Kidney glomerular epithelial cell (primary cell): ENCODE data around the gene LMBR1.
"Not testable (repeated sequence)": the region's sequence is repeated elsewhere in the genome, so short reads cannot be mapped to it uniquely, and the experiment has no call there.

ENCODE experiments used
- DNase-seq: peaks from one replicate; lab custom pipeline; 2025; lab: John Stamatoyannopoulos, UW

Gene LMBR1

GRCh38 chr7:156654511-156655234 is 238.3 kb downstream of the LMBR1 start:
- no peak for DNase-seq

GRCh38 chr7:156652886-156653568 is 240.0 kb downstream of the LMBR1 start:
- no peak for DNase-seq

- no peak for DNase-seq
Measured at GRCh38 chr7:156651474-156651873, 241.5 kb downstream of the LMBR1 start.

GRCh38 chr7:156650042-156650441 is 242.9 kb downstream of the LMBR1 start:
- DNase-seq, result no peak

- not testable (repeated sequence) for DNase-seq
Measured at GRCh38 chr7:156647330-156647729, 245.7 kb downstream of the LMBR1 start.

GRCh38 chr7:156642306-156643045 is 250.5 kb downstream of the LMBR1 start:
- DNase-seq, result no peak

- peak; percentile 68 for DNase-seq
Measured at GRCh38 chr7:156640949-156641485, 252.0 kb downstream of the LMBR1 start.

GRCh38 chr7:156640257-156640948 is 252.6 kb downstream of the LMBR1 start, which contains the start of gene RNF32:
RNF32 (plus strand) TSS chr7:156640774; CDS start chr7:156643878, 3,104 bp downstream.
- peak; percentile 77 for DNase-seq

- DNase-seq, result no peak
Measured at GRCh38 chr7:156639426-156640256, 253.3 kb downstream of the LMBR1 start.

- DNase-seq, result no peak
Measured at GRCh38 chr7:156638443-156639077, 254.4 kb downstream of the LMBR1 start.

- DNase-seq, result not testable (repeated sequence)
Measured at GRCh38 chr7:156637093-156637492, 255.9 kb downstream of the LMBR1 start.

- DNase-seq, result no peak
Measured at GRCh38 chr7:156635529-156636385, 257.2 kb downstream of the LMBR1 start.

- no peak for DNase-seq
Measured at GRCh38 chr7:156634117-156634516, 258.9 kb downstream of the LMBR1 start.

GRCh38 chr7:156629873-156630272 is 263.1 kb downstream of the LMBR1 start:
- no peak for DNase-seq

- no peak for DNase-seq
Measured at GRCh38 chr7:156628562-156628961, 264.4 kb downstream of the LMBR1 start.
